Measurements from ENCODE around the gene MOK. TPM values are rescaled to one million over a fixed set of nuclear protein-coding genes. Genes with fewer than 3 reads are reported as not detected.

Gene MOK
- total RNA-seq, 1 donor from 2014 or later: 14.2 TPM

GRCh38 chr14:102222009-102222575 lies 82.9 kb downstream of the MOK start:
- H3K4me1 ChIP-seq: peaks cover 8% of the 10 kb centered on the region
- no peak for TF ChIP-seq CTCF (IDR thresholded peaks at IDR 0.05)
- TF ChIP-seq POLR2AphosphoS5 (IDR thresholded peaks at IDR 0.05; ENCODE audit: insufficient read depth in 1 of 2, low read depth in 1 of 2): no peak
- no peak for TF ChIP-seq POLR2A (IDR thresholded peaks at IDR 0.05)
- intact Hi-C loops (cut with DNase I): no loop called here
- no peak overlapping the region for H3K4me3 ChIP-seq
- no peaks in the 10 kb centered on the region for H3K27me3 ChIP-seq
- no peak for DNase-seq (ENCODE audit: extremely low spot score in 2 of 2)
- H3K36me3 ChIP-seq: peaks cover 0 to 9% of the 10 kb centered on the region in 2 donors
- no peaks in the 10 kb centered on the region for H3K9me3 ChIP-seq
- no peak overlapping the region for H3K27ac ChIP-seq

DNA sequence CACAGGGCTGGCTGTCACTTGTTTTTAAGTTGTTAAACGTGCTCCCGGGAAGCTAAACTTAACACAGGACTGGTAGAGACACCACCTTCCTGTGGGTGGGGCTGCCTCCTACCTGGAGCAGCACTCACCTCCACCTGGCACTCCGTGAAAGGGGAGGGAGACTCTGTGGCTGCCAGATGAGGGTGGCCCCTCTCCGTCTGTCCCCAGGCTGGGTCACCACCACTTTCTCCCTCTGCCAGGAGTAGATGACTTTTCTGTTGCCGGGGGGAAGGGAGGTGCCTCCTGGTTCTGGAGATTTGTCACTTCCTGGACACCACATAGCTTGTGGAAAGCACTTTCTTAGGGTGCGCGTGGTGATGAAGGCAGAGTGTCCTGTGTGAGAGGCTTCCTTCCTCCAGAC lies 83.9 kb downstream of the MOK start:
- no peak for DNase-seq (ENCODE audit: extremely low spot score in 2 of 2)
- intact Hi-C loops (cut with DNase I): no loop called here
- no peak overlapping the region for H3K4me3 ChIP-seq
- H3K27me3 ChIP-seq: no peaks in the 10 kb centered on the region
- no peak overlapping the region for H3K27ac ChIP-seq
- H3K36me3 ChIP-seq: peaks cover 0 to 9% of the 10 kb centered on the region in 2 donors
- TF ChIP-seq POLR2A (IDR thresholded peaks at IDR 0.05) (no peak), POLR2AphosphoS5 (IDR thresholded peaks at IDR 0.05; ENCODE audit: insufficient read depth in 1 of 2, low read depth in 1 of 2) (no peak)
- H3K4me1 ChIP-seq: peaks cover 8% of the 10 kb centered on the region
- H3K9me3 ChIP-seq: no peaks in the 10 kb centered on the region

DNA sequence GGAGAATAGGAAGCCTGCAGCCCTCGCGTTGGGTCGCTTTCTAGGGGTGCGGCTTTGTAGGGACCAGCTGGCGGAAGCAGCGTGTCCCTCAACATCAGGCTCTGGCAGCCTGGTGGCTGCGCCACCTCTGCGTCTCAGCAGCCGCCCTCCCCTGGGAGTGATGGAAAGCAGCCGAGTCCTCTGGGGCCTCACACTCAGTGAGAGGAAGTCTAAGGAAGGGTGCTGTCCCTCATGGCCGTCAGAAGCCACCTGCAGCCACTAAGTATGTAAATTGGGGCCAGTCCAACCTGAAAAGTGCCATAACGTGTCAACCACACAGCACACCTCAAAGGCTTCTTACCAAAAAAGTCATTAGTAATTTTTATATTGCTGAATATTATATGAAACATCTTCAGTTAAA lies 84.9 kb downstream of the MOK start:
- TF ChIP-seq POLR2AphosphoS5 (IDR thresholded peaks at IDR 0.05; ENCODE audit: insufficient read depth in 1 of 2, low read depth in 1 of 2) (no peak), CTCF (IDR thresholded peaks at IDR 0.05) (no peak), POLR2A (IDR thresholded peaks at IDR 0.05) (no peak)
- Histone ChIP-seq H3K9me3 (no peaks in the 10 kb centered on the region), H3K27me3 (no peaks in the 10 kb centered on the region), H3K4me1 (peaks cover 14% of the 10 kb centered on the region), H3K4me3 (no peak overlapping the region), H3K36me3 (peaks cover 0 to 9% of the 10 kb centered on the region in 2 donors), H3K27ac (no peak overlapping the region)
- DNase-seq (ENCODE audit: extremely low spot score in 2 of 2): no peak
- intact Hi-C loops (cut with DNase I): no loop called here

GRCh38 chr14:102219316-102219715 lies 85.6 kb downstream of the MOK start:
- TF ChIP-seq POLR2A (IDR thresholded peaks at IDR 0.05): no peak
- no peak for TF ChIP-seq CTCF (IDR thresholded peaks at IDR 0.05)
- no peak for TF ChIP-seq POLR2AphosphoS5 (IDR thresholded peaks at IDR 0.05; ENCODE audit: insufficient read depth in 1 of 2, low read depth in 1 of 2)
- no peak overlapping the region for H3K4me3 ChIP-seq
- DNase-seq (ENCODE audit: extremely low spot score in 2 of 2): no peak
- peaks cover 19% of the 10 kb centered on the region for H3K4me1 ChIP-seq
- H3K27ac ChIP-seq: no peak overlapping the region
- no peaks in the 10 kb centered on the region for H3K27me3 ChIP-seq
- H3K9me3 ChIP-seq: no peaks in the 10 kb centered on the region
- peaks cover 0 to 9% of the 10 kb centered on the region in 2 donors for H3K36me3 ChIP-seq
- intact Hi-C loops (cut with DNase I): no loop called here

DNA sequence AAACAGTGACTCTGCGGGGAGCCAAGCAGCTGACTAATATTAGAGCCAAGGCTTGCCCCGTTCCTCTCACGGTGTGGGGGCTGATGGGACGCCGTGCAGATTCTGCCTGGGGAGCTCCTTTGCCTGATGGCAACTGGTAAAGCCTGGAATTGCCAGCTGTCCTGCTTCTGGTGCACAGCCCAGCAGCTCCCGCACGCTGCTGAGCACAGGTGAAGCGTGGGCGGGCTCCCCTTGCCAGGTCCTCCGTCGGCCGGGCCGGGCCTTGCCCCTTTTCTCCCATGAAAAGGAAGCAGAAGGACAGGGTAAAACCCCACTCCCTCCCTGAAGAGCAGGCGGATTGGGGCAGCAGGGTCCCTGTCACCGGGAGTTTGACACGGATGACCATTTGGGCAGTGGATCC lies 86.3 kb downstream of the MOK start:
- intact Hi-C loops (cut with DNase I): no loop called here
- no peak for TF ChIP-seq POLR2A (IDR thresholded peaks at IDR 0.05)
- TF ChIP-seq CTCF (IDR thresholded peaks at IDR 0.05): no peak
- TF ChIP-seq POLR2AphosphoS5 (IDR thresholded peaks at IDR 0.05; ENCODE audit: insufficient read depth in 1 of 2, low read depth in 1 of 2): no peak
- Histone ChIP-seq H3K27ac (no peak overlapping the region), H3K27me3 (no peaks in the 10 kb centered on the region), H3K36me3 (peaks cover 0 to 9% of the 10 kb centered on the region in 2 donors), H3K4me3 (no peak overlapping the region), H3K9me3 (no peaks in the 10 kb centered on the region), H3K4me1 (peaks cover 19% of the 10 kb centered on the region)
- no peak for DNase-seq (ENCODE audit: extremely low spot score in 2 of 2)

Measured in vagina (tissue), 2 donors.